NOMO-1 treated with DMSO at 0.1 percent for 48 hours (cell line): ENCODE results near the gene ZNF132.
"Not testable (repeated sequence)": the region's sequence is repeated elsewhere in the genome, so short reads cannot be mapped to it uniquely, and the experiment has no call there.

ENCODE experiments used
- DNase-seq: peaks from one replicate; lab custom pipeline; 2025; ENCODE audit not compliant: unreplicated experiment; lab: John Stamatoyannopoulos, UW

ZNF132 gene

GRCh38 chr19:58408152-58409009 is 31.6 kb downstream of the ZNF132 start, which contains the start of gene ZNF584:
TSS of gene ZNF584 (plus strand) at chr19:58408649. CDS start at chr19:58409148, 499 bp downstream.
- peak; percentile 97 for DNase-seq

GRCh38 chr19:58407658-58408151 is 32.2 kb downstream of the ZNF132 start:
- no peak for DNase-seq

GRCh38 chr19:58406818-58407657 is 32.9 kb downstream of the ZNF132 start:
- DNase-seq: no peak

- not testable (repeated sequence) for DNase-seq
Observed at GRCh38 chr19:58403920-58404478, 36.0 kb downstream of the ZNF132 start.

GRCh38 chr19:58401840-58402421 is 38.0 kb downstream of the ZNF132 start:
- no peak for DNase-seq

GRCh38 chr19:58400916-58401839 is 38.8 kb downstream of the ZNF132 start:
- peak; percentile 99 for DNase-seq

- no peak for DNase-seq
Observed at GRCh38 chr19:58400316-58400915, 39.5 kb downstream of the ZNF132 start.

GRCh38 chr19:58399903-58400302 is 40.0 kb downstream of the ZNF132 start:
- no peak for DNase-seq

GRCh38 chr19:58398545-58398944 is 41.4 kb downstream of the ZNF132 start:
- DNase-seq: no peak

- DNase-seq: no peak
Observed at GRCh38 chr19:58398087-58398486, 41.9 kb downstream of the ZNF132 start.

GRCh38 chr19:58397533-58398037 is 42.4 kb downstream of the ZNF132 start:
- DNase-seq: no peak

GRCh38 chr19:58396691-58397532 is 43.0 kb downstream of the ZNF132 start:
- no peak for DNase-seq

- DNase-seq: no peak
Observed at GRCh38 chr19:58395979-58396627, 43.9 kb downstream of the ZNF132 start.

GRCh38 chr19:58395220-58395978 is 44.6 kb downstream of the ZNF132 start, which contains the start of gene RNF225:
TSS of gene RNF225 (plus strand) at chr19:58395656. CDS start at chr19:58396090, 434 bp downstream.
- DNase-seq: no peak

GRCh38 chr19:58394821-58395219 is 45.1 kb downstream of the ZNF132 start:
- no peak for DNase-seq

- no peak for DNase-seq
Observed at GRCh38 chr19:58393725-58394033, 46.3 kb downstream of the ZNF132 start.
